GM12872 (cell line): ENCODE measurements around the gene SLC39A10.

Experiments used
- TF ChIP-seq, protein P1 (sequence below): IDR thresholded peaks from 3 replicates; pipeline ENCODE4 v1.5.1; 2011; ENCODE audit warnings: low read depth, mild to moderate bottlenecking, low read length, moderate library complexity; ENCODE audit not compliant: insufficient read depth

SLC39A10 gene

DNA sequence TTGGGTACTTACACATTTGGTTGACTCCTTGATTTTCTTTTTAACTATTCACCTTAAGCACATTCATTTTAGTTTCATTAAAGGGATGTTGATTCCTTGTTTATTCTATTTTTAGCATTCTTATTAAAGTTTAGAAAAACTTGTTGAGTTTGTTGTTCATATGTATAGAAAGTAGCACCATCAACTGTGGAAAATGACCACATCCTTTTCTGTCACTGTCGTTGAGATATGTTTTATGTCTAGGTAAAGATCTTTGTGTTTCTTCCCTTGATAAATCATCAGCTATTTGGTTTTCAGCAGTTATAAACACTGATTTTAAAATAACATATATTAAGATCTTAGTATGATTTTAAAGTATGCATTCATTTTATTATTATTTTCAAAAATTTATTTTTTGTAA lies 25.1 kb downstream of the SLC39A10 start:
- TF ChIP-seq, protein P1, sequence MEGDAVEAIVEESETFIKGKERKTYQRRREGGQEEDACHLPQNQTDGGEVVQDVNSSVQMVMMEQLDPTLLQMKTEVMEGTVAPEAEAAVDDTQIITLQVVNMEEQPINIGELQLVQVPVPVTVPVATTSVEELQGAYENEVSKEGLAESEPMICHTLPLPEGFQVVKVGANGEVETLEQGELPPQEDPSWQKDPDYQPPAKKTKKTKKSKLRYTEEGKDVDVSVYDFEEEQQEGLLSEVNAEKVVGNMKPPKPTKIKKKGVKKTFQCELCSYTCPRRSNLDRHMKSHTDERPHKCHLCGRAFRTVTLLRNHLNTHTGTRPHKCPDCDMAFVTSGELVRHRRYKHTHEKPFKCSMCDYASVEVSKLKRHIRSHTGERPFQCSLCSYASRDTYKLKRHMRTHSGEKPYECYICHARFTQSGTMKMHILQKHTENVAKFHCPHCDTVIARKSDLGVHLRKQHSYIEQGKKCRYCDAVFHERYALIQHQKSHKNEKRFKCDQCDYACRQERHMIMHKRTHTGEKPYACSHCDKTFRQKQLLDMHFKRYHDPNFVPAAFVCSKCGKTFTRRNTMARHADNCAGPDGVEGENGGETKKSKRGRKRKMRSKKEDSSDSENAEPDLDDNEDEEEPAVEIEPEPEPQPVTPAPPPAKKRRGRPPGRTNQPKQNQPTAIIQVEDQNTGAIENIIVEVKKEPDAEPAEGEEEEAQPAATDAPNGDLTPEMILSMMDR = no peak

DNA sequence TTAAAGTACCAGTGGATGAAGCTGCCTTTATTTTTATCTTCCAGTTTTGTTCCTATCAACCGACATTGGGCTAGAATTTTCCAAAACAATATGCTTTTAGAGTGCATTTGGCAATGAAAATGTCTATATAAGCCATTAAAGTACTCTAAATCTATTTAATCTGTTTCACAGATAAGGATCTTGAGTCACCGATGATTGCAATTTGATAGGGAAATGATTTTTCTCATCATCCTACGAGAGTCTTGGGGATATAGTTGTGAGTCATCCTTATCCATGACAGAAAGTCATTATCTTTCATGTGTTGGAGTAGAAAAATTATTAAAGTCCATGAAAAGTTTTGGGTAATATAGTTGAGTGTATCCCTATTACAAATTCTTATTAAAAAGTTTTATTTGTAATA lies 26.1 kb downstream of the SLC39A10 start:
- TF ChIP-seq, protein P1 = no peak

DNA sequence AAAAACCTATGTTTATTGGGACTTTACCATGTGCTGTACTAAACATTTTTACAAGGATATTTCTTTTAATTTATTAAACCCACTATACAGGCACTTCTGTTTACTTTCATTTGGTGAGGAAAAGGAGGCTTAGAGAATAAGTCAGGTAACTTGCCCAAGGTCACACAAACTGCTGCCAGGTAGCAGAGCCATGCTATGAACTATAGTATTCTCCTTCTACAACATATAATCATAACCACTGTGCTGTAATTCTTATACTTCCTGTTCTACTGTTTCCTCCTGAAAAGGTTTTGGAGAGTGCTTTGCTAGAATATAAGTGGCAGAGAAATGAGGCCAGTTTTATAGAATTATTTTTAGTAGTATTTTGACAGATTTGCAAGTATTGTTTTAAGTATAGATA lies 29.5 kb downstream of the SLC39A10 start:
- TF ChIP-seq, protein P1 = no peak

DNA sequence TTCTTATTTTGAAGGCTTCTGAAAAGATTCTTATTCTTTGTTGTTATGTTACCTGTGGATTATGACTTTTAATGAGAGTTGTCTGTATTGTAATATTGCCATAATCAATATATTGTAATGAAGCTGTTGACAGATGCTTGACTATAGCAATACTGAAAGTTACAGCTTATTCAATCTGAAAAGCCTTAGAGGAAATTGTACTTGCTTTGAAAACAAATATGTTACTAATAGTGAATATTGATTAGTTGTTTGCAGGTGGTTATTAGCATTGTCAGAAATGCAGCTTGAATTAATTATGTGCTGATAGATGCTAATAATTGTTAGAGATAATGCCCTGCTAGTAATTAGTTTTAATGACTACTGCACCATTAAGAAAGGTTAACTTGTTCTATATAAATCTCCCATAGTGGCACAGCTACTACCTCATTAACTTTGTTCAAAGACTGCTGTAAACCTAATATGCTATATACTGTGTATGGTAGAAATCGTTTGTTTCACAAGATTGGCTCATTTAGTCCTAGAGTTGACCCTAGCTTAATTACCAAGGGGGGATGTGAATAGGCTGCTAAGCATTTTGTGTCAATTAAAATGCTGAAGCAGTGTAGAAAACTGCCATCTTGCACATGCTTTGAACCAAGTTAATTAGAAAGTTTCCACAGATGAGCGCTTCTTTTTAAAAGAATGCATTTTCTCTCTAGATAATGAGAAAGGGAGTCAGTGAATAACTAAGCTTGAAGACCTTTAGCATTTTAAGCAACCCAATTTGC lies 30.5 kb downstream of the SLC39A10 start:
- TF ChIP-seq, protein P1 = no peak

DNA sequence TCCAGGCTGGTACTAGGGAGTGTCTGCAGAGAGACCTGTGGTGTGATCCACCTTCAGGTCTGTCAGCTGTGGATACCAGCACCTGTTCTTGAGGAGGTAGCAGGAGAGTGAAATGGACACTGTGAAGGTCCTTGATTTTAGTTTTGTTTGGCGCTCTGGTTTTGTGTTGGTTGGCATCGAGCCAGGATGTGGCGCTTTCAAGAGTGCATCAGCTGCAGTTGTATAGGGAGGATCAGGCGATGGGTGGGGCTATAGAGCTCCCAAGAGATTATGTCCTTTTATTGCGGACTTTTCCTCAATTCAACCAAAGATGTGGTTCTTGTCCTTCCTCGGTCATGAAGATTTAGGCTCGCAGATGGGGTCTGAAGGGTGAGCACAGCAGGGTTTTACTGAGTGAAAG lies 37.5 kb downstream of the SLC39A10 start:
- TF ChIP-seq, protein P1 = no peak

DNA sequence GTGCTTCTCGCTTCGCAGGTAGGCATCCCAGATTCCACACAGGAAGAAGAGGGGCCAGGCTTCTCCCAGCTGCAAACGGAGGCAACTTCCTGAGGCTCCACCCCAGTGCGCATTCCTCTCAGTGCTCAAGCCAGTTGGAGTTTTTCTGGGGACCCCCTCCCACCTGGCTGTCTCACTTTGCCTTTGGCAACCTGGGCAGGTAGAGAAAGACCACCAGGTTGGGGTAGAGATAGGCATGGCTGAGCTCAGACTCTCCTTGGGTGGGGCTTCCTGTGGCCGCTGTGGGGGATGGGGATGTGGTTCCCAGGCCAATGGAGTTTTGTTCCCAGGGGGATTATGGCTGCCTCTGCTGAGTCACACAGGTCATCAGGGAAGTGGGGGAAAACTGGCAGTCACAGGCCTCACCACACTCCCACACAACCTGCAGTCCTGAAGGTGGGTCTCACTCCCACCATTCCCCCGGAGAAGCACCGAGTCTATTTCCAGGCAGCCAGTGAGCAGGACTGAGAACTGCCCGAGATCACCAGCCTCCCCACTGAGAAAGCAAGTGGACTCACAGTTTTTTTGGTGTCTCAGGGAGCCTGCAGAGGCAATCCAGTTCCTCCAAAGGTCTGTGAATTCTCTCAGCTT lies 38.1 kb downstream of the SLC39A10 start:
- TF ChIP-seq, protein P1 = no peak

DNA sequence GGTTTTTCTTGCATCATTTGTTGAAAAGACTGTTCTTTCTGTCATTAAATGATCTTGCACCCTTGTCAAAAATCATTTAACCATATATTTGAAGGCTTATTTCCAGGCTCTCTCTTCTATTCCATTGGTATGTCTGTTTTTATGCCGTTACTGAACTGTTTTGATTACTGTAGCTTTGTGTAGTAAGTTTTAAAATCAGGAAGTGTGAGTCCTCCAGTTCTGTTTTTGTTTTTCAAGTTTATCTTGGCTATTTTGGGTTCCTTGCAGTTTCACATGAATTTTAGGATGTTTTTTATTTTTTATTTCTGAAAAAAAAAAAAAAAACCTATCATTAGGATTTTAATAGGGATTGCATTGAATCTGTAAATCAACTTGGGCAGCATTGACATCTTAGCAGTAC lies 39.0 kb downstream of the SLC39A10 start:
- TF ChIP-seq, protein P1 = no peak
